H9 (cell line): ENCODE results near the gene SNED1. TPM values are rescaled to one million over a fixed set of nuclear protein-coding genes. Genes with fewer than 3 reads are reported as not detected.

ENCODE experiments used
- DNase-seq: peaks from one replicate; pipeline ENCODE4 v3.0.0-alpha.2; 2017
- H2AFZ ChIP-seq: one replicate; pipeline ENCODE4 v1.6.1; 2013; ENCODE audit warnings: mild to moderate bottlenecking, low read length, control low read depth, moderate library complexity
- H2AK5ac ChIP-seq: 2 replicates; pipeline ENCODE4 v1.6.1; 2013; ENCODE audit warnings: low read length, control low read depth, mixed read lengths; ENCODE audit not compliant: insufficient read length
- H2BK120ac ChIP-seq: one replicate; pipeline ENCODE4 v1.6.1; 2013; ENCODE audit warnings: low read depth, mild to moderate bottlenecking, low read length, control low read depth, inconsistent platforms; ENCODE audit not compliant: poor library complexity, severe bottlenecking
- H2BK12ac ChIP-seq: 2 replicates; pipeline ENCODE4 v1.6.1; 2013; ENCODE audit warnings: low read length, control low read depth, mixed read lengths, low read depth; ENCODE audit not compliant: insufficient read length
- H2BK15ac ChIP-seq: 2 replicates; pipeline ENCODE4 v1.6.1; 2013; ENCODE audit warnings: low read depth, low read length, control low read depth
- H2BK20ac ChIP-seq: one replicate; pipeline ENCODE4 v1.6.1; 2013; ENCODE audit warnings: low read depth, mild to moderate bottlenecking, low read length, control low read depth, inconsistent platforms; ENCODE audit not compliant: poor library complexity, severe bottlenecking
- H2BK5ac ChIP-seq: 2 replicates; pipeline ENCODE4 v1.6.1; 2013; ENCODE audit warnings: low read length, control low read depth, mixed read lengths; ENCODE audit not compliant: insufficient read length
- H3K14ac ChIP-seq: 2 replicates; pipeline ENCODE4 v1.6.1; 2013; ENCODE audit warnings: low read length, control low read depth; ENCODE audit not compliant: insufficient read depth
- H3K18ac ChIP-seq: 2 replicates; pipeline ENCODE4 v1.6.1; 2013; ENCODE audit warnings: low read depth, mild to moderate bottlenecking, mixed read lengths, low read length, control low read depth; ENCODE audit not compliant: insufficient read length
- H3K23ac ChIP-seq: 2 replicates; pipeline ENCODE4 v1.6.1; 2013; ENCODE audit warnings: low read length, control low read depth, mixed read lengths, low read depth; ENCODE audit not compliant: insufficient read length
- H3K23me2 ChIP-seq: 2 replicates; pipeline ENCODE4 v1.6.1; 2013; ENCODE audit warnings: low read depth, mild to moderate bottlenecking, mixed read lengths, low read length, control low read depth; ENCODE audit not compliant: insufficient read length, poor library complexity, severe bottlenecking
- H3K27ac ChIP-seq: 2 replicates; pipeline ENCODE4 v1.5.1; 2013; ENCODE audit warnings: low read length, control low read depth, mixed read lengths, low read depth; ENCODE audit not compliant: insufficient read length
- H3K27me3 ChIP-seq: 2 replicates; pipeline ENCODE4 v1.6.1; 2013; ENCODE audit warnings: low read length, control low read depth, inconsistent platforms; ENCODE audit not compliant: insufficient read depth
- H3K4ac ChIP-seq: 2 replicates; pipeline ENCODE4 v1.6.1; 2013; ENCODE audit warnings: low read depth, mild to moderate bottlenecking, control low read depth, inconsistent platforms, low read length, moderate library complexity
- H3K4me1 ChIP-seq: 2 replicates; pipeline ENCODE4 v1.6.1; 2013; ENCODE audit warnings: low read length, control low read depth, inconsistent platforms; ENCODE audit not compliant: insufficient read depth
- H3K4me2 ChIP-seq: 2 replicates; pipeline ENCODE4 v1.6.1; 2013; ENCODE audit warnings: low read length, control low read depth, mixed read lengths; ENCODE audit not compliant: insufficient read length, insufficient read depth
- H3K56ac ChIP-seq: 2 replicates; pipeline ENCODE4 v1.6.1; 2013; ENCODE audit warnings: low read depth, mild to moderate bottlenecking, mixed read lengths, low read length, control low read depth; ENCODE audit not compliant: insufficient read length
- H3K79me1 ChIP-seq: 2 replicates; pipeline ENCODE4 v1.6.1; 2013; ENCODE audit warnings: low read depth, mild to moderate bottlenecking, moderate library complexity, low read length, control low read depth, inconsistent platforms; ENCODE audit not compliant: insufficient read depth, poor library complexity, severe bottlenecking
- H3K79me2 ChIP-seq: 2 replicates; pipeline ENCODE4 v1.6.1; 2013; ENCODE audit warnings: low read length, control low read depth, inconsistent platforms; ENCODE audit not compliant: insufficient read depth
- H3K9ac ChIP-seq: 2 replicates; pipeline ENCODE4 v1.6.1; 2013; ENCODE audit warnings: low read length, control low read depth, mixed read lengths; ENCODE audit not compliant: insufficient read length; ENCODE audit errors: extremely low read depth
- H3K9me3 ChIP-seq: one replicate; pipeline ENCODE4 v1.6.1; 2013; ENCODE audit warnings: low read depth, low read length, inconsistent platforms; ENCODE audit not compliant: control insufficient read depth
- H3T11ph ChIP-seq: one replicate; pipeline ENCODE4 v1.6.1; 2013; ENCODE audit warnings: mild to moderate bottlenecking, low read length, control low read depth, inconsistent platforms
- H4K20me1 ChIP-seq: one replicate; pipeline ENCODE4 v1.6.1; 2013; ENCODE audit not compliant: control insufficient read depth, insufficient read length, insufficient read depth
- H4K5ac ChIP-seq: 2 replicates; pipeline ENCODE4 v1.6.1; 2013; ENCODE audit warnings: low read depth, mild to moderate bottlenecking, mixed read lengths, low read length, control low read depth; ENCODE audit not compliant: insufficient read length
- H4K8ac ChIP-seq: replicated peaks from 2 replicates; pipeline ENCODE4 v1.6.1; 2013; ENCODE audit warnings: low read length, control low read depth, mixed read lengths, low read depth; ENCODE audit not compliant: insufficient read length
- H4K91ac ChIP-seq: 2 replicates; pipeline ENCODE4 v1.6.1; 2013; ENCODE audit warnings: low read depth, mild to moderate bottlenecking, moderate library complexity, mixed read lengths, low read length, control low read depth; ENCODE audit not compliant: insufficient read length
- H3K27ac Mint-ChIP-seq, 3 experiments: 2 replicates in 2 of 3; 3 replicates in 1 of 3; pipeline ENCODE4 v1.8.0; 2020 to 2021; ENCODE audit warnings: mixed read lengths in 3 of 3, mild to moderate bottlenecking in 1 of 3, moderate library complexity in 1 of 3
- H3K27me3 Mint-ChIP-seq: 2 replicates; pipeline ENCODE4 v1.8.0; 2021; ENCODE audit warnings: low read depth, mild to moderate bottlenecking, moderate library complexity, mixed read lengths
- H3K36me3 Mint-ChIP-seq, 3 experiments: 2 replicates in 2 of 3; 3 replicates in 1 of 3; pipeline ENCODE4 v1.8.0; 2020 to 2021; ENCODE audit warnings: low read depth in 3 of 3, mixed read lengths in 3 of 3; ENCODE audit not compliant: insufficient read depth in 1 of 3
- H3K4me1 Mint-ChIP-seq, 2 experiments: 2 replicates each; pipeline ENCODE4 v1.8.0; 2020; ENCODE audit warnings: mixed read lengths in 2 of 2
- H3K4me3 Mint-ChIP-seq, 2 experiments: 2 replicates in 1 of 2; 3 replicates in 1 of 2; pipeline ENCODE4 v1.8.0; 2020 to 2021; ENCODE audit warnings: mild to moderate bottlenecking in 2 of 2, mixed read lengths in 2 of 2, moderate library complexity in 1 of 2
- H3K9me3 Mint-ChIP-seq, 2 experiments: 2 replicates in 1 of 2; 3 replicates in 1 of 2; pipeline ENCODE4 v1.8.0; 2020; ENCODE audit warnings: mild to moderate bottlenecking in 2 of 2, mixed read lengths in 2 of 2, moderate library complexity in 1 of 2
- WGBS: extraction: QIAGEN DNeasy Blood & Tissue Kit; methylation state at CpG from one replicate; pipeline ENCODE4 v1.1.7; 2013; ENCODE audit warnings: missing lambda C conversion rate, low lambda C conversion rate, mixed read lengths; ENCODE audit not compliant: insufficient read length; ENCODE audit errors: extremely low coverage; 5-methylcytosine and 5-hydroxymethylcytosine counted together
- total RNA-seq: library from RNA; stranded (reverse); gene quantifications from 2 replicates; pipeline ENCODE4 v1.2.1, GENCODE V29; 2021
- TF ChIP-seq, protein P1 (sequence below): fragments of 200-600 bp; sonication (generic); conservative IDR thresholded peaks from 3 replicates; pipeline ENCODE4 v1.8.0; 2021; ENCODE audit warnings: antibody characterized with exemption, mild to moderate bottlenecking

The SNED1 gene
- total RNA-seq, 1 experiment from 2014 or later = 2.5 TPM

GRCh38 chr2:241003369-241003768 lies 5.0 kb downstream of the SNED1 start:
- Histone ChIP-seq H3K23me2 (peaks cover 2% of the 10 kb centered on the region), H3T11ph (no peak overlapping the region), H2AFZ (no peak overlapping the region), H2BK12ac (no peak overlapping the region), H3K9ac (no peak overlapping the region), H3K4me1 (no peaks in the 10 kb centered on the region), H3K4ac (no peak overlapping the region), H3K14ac (no peak overlapping the region), H4K5ac (no peak overlapping the region), H2AK5ac (no peak overlapping the region), H4K20me1 (no peaks in the 10 kb centered on the region), H3K23ac (no peak overlapping the region), H3K9me3 (no peaks in the 10 kb centered on the region), H2BK20ac (no peak overlapping the region), H2BK120ac (no peak overlapping the region), H3K18ac (no peak overlapping the region), H3K27ac (no peak overlapping the region), H4K91ac (no peak overlapping the region), H3K79me1 (no peaks in the 10 kb centered on the region), H4K8ac (no peak overlapping the region), H3K27me3 (peaks cover 3% of the 10 kb centered on the region; the same call in 1 of the 2 replicates), H3K56ac (no peak overlapping the region), H3K79me2 (no peaks in the 10 kb centered on the region), H3K4me2 (no peak overlapping the region), H2BK5ac (no peak overlapping the region), H2BK15ac (no peak overlapping the region)
- DNase-seq = no peak
- peaks cover 31 to 33% of the 10 kb centered on the region in 2 experiments for H3K9me3 Mint-ChIP-seq
- H3K36me3 Mint-ChIP-seq = peaks cover 9 to 22% (median 12%) of the 10 kb centered on the region in 3 experiments
- H3K27ac Mint-ChIP-seq = no peak overlapping the region; a peak in 1 of 7 replicates
- H3K27me3 Mint-ChIP-seq = peaks cover 53% of the 10 kb centered on the region
- no peak overlapping the region for H3K4me3 Mint-ChIP-seq
- TF ChIP-seq, protein P1, sequence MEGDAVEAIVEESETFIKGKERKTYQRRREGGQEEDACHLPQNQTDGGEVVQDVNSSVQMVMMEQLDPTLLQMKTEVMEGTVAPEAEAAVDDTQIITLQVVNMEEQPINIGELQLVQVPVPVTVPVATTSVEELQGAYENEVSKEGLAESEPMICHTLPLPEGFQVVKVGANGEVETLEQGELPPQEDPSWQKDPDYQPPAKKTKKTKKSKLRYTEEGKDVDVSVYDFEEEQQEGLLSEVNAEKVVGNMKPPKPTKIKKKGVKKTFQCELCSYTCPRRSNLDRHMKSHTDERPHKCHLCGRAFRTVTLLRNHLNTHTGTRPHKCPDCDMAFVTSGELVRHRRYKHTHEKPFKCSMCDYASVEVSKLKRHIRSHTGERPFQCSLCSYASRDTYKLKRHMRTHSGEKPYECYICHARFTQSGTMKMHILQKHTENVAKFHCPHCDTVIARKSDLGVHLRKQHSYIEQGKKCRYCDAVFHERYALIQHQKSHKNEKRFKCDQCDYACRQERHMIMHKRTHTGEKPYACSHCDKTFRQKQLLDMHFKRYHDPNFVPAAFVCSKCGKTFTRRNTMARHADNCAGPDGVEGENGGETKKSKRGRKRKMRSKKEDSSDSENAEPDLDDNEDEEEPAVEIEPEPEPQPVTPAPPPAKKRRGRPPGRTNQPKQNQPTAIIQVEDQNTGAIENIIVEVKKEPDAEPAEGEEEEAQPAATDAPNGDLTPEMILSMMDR = no peak
- no CpG with 5 or more reads among the region's 2 CpGs for WGBS
- no peaks in the 10 kb centered on the region for H3K4me1 Mint-ChIP-seq
